Activated T-cell treated with anti-CD3 and anti-CD28 coated beads, Interleukin-2, amount 50 U/mL, for 4 hours (primary cell): ENCODE data around the gene STYK1. TPM values are rescaled to one million over a fixed set of nuclear protein-coding genes. Genes with fewer than 3 reads are reported as not detected.
"Not testable (repeated sequence)": the region's sequence is repeated elsewhere in the genome, so short reads cannot be mapped to it uniquely, and the experiment has no call there.

ENCODE experiments used
- ATAC-seq, 2 donors: fragments of 200-7000 bp; cut with Tn5 transposase; one replicate each; pipeline ENCODE4 v1.10.0; 2021
- DNase-seq: peaks from one replicate; pipeline ENCODE4 v3.0.0-alpha.2; 2020
- H3K27me3 Mint-ChIP-seq: one replicate; pipeline ENCODE4 v1.8.0; 2021; ENCODE audit warnings: low read depth, mixed read lengths
- H3K36me3 Mint-ChIP-seq: one replicate; pipeline ENCODE4 v1.8.0; 2022; ENCODE audit warnings: mixed read lengths; ENCODE audit not compliant: insufficient read depth
- H3K4me1 Mint-ChIP-seq: one replicate; pipeline ENCODE4 v1.8.0; 2021; ENCODE audit warnings: low read depth, mixed read lengths
- H3K4me3 Mint-ChIP-seq: one replicate; pipeline ENCODE4 v1.8.0; 2021; ENCODE audit warnings: mild to moderate bottlenecking, moderate library complexity, mixed read lengths
- H3K9me3 Mint-ChIP-seq: one replicate; pipeline ENCODE4 v1.8.0; 2021; ENCODE audit warnings: mixed read lengths
- total RNA-seq, 3 donors: library from RNA; stranded (reverse); gene quantifications; one replicate each; pipeline ENCODE4 v1.2.1, GENCODE V29; 2021

The STYK1 gene
- total RNA-seq, 3 donors from 2014 or later, result 0.25 to 0.33 (median 0.32) TPM

- Mint-ChIP-seq H3K9me3 (peaks cover 7% of the 10 kb centered on the region), H3K36me3 (no peaks in the 10 kb centered on the region), H3K4me3 (no peak overlapping the region), H3K27me3 (peaks cover 7% of the 10 kb centered on the region), H3K4me1 (no peaks in the 10 kb centered on the region)
- ATAC-seq, result no peak
- DNase-seq, result no peak
Measured at GRCh38 chr12:10661338-10661737, 12.5 kb downstream of the STYK1 start.

DNA sequence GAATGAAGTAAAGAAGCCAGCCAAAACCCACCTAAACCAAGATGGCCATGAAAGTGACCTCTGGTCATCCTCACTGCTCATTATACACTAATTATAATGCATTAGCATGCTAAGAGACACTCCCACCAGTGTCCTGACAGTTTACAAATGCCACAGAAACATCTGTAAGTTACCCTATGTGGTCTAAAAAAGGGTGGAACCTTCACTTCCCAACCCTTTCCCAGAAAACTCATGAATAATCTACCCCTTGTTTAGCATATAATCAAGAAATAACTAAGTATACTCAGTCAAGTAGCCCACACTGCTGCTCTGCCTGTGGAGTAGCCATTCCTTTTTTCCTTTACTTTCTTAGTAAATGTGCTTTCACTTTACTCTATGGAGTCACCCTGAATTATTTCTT is 19.8 kb downstream of the STYK1 start:
- DNase-seq (no peak), ATAC-seq (no peak)
- Mint-ChIP-seq H3K27me3 (peaks cover 2% of the 10 kb centered on the region), H3K4me1 (no peaks in the 10 kb centered on the region), H3K9me3 (peaks cover 7% of the 10 kb centered on the region), H3K36me3 (no peaks in the 10 kb centered on the region), H3K4me3 (no peak overlapping the region)

DNA sequence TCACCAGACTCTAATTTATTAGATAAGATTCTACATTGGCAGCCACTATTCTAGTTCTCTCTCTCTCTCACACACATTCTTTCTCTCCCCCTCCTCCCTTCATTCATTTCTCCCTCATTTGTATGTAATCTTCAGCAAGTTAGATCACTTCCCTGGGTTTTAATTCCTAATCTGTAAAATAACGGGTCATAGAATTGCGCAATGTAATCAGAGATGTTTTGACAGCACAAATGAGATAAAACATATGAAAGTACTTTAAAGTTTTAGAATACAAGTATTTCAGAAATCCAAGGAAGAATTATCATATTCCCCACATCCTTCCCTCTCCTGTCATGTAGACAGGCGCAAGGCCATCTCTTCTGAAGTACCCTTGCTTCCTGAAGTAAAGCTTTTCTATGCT is 21.7 kb downstream of the STYK1 start:
- no peak for ATAC-seq
- peaks cover 5% of the 10 kb centered on the region for H3K27me3 Mint-ChIP-seq
- DNase-seq, result no peak
- no peaks in the 10 kb centered on the region for H3K4me1 Mint-ChIP-seq
- peaks cover 2% of the 10 kb centered on the region for H3K36me3 Mint-ChIP-seq
- no peak overlapping the region for H3K4me3 Mint-ChIP-seq
- peaks cover 13% of the 10 kb centered on the region for H3K9me3 Mint-ChIP-seq

DNA sequence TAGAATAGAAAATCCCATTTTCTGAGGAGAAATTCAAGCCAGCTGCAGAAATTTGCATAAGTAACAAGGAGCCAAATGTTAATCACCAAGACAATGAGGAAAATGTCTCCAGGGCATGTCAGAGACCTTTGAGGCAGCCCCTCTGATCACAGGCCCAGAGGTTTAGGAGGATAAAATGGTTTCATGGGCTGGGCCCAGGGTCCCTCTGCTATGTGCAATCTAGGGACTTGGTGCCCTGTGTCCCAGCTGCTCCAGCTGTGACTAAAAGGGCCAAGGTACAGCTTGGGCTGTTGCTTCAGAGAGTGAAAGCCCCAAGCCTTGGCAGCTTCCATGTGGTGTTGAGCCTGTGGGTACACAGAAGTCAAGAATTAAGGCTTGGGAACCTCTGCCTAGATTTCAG is 27.3 kb downstream of the STYK1 start:
- DNase-seq, result not testable (repeated sequence)

DNA sequence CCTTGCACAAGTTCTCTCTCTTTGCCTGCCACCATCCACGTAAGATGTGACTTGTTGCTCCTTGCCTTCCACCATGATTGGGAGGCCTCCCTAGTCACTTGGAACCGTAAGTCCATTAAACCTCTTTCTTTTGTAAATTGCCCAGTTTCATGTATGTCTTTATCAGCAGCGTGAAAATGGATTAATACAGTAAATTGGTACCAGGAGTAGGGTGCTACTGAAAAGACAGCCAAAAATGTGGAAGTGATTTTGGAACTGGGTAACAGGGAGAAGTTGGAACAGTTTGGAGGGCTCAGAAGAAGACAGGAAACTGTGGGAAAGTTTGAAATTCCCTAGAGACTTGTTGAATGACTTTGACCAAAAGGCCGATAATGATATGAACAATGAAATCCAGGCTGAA is 27.9 kb downstream of the STYK1 start:
- ATAC-seq, result no peak
- Mint-ChIP-seq H3K9me3 (peaks cover 36% of the 10 kb centered on the region), H3K27me3 (peaks cover 20% of the 10 kb centered on the region), H3K4me3 (no peak overlapping the region), H3K4me1 (no peaks in the 10 kb centered on the region), H3K36me3 (peaks cover 14% of the 10 kb centered on the region)
- no peak for DNase-seq

More for the DNA sequence above, 27.3 kb downstream of the STYK1 start:
- H3K9me3 Mint-ChIP-seq, result peaks cover 36% of the 10 kb centered on the region
- not testable (repeated sequence) for H3K4me3 Mint-ChIP-seq, H3K4me1 Mint-ChIP-seq, ATAC-seq
- H3K36me3 Mint-ChIP-seq, result peaks cover 14% of the 10 kb centered on the region
- H3K27me3 Mint-ChIP-seq, result peaks cover 17% of the 10 kb centered on the region

- DNase-seq (no peak), ATAC-seq (no peak)
- H3K4me1 Mint-ChIP-seq, result no peaks in the 10 kb centered on the region
- peaks cover 20% of the 10 kb centered on the region for H3K27me3 Mint-ChIP-seq
- no peak overlapping the region for H3K4me3 Mint-ChIP-seq
- H3K9me3 Mint-ChIP-seq, result peaks cover 26% of the 10 kb centered on the region
- peaks cover 12% of the 10 kb centered on the region for H3K36me3 Mint-ChIP-seq
Measured at GRCh38 chr12:10641735-10642500, 31.9 kb downstream of the STYK1 start.

DNA sequence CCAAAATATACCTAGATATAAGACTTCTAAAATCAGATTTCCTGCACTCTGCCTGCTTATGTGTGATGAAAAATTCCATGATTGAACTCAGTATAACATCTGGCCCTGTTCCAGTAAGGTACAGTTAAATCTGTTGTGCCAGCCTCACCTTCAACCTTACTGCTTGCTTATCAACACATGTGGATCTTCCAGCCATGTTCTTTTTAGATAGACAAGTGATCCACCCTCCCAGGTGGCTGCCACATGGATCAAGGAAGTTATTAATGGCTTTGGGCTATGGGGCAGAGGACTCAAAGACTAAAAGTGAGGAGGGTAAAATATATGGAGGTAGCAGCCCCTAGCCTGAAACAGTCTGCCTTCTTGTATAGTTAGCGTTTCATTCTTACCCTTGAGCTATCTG is 35.1 kb downstream of the STYK1 start:
- DNase-seq, result no peak
- no peaks in the 10 kb centered on the region for H3K9me3 Mint-ChIP-seq
- no peaks in the 10 kb centered on the region for H3K4me1 Mint-ChIP-seq
- no peak for ATAC-seq
- H3K4me3 Mint-ChIP-seq, result no peak overlapping the region
- H3K27me3 Mint-ChIP-seq, result peaks cover 17% of the 10 kb centered on the region
- no peaks in the 10 kb centered on the region for H3K36me3 Mint-ChIP-seq

DNA sequence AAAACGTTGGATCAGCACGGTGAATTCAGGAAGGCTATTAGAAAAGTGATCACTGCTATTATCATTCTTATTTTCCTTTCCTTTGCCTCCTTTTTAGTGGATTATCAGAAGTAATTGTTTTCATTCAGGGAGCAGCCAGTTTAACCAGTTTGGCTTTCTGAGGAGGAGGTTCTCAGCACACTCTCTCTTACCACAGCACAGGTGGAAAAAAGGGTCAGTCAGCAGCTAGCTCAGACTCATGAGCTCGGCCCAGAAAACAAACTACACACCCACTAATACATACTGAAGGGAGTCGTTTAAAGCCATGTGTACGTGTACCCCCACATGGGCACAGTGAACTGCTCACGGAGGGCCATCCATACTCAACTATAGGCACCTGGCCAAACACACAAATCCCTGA is 37.2 kb downstream of the STYK1 start:
- ATAC-seq (no peak), DNase-seq (no peak)
- no peaks in the 10 kb centered on the region for H3K4me1 Mint-ChIP-seq
- H3K9me3 Mint-ChIP-seq, result no peaks in the 10 kb centered on the region
- peaks cover 9% of the 10 kb centered on the region for H3K27me3 Mint-ChIP-seq
- H3K36me3 Mint-ChIP-seq, result no peaks in the 10 kb centered on the region
- H3K4me3 Mint-ChIP-seq, result no peak overlapping the region

DNA sequence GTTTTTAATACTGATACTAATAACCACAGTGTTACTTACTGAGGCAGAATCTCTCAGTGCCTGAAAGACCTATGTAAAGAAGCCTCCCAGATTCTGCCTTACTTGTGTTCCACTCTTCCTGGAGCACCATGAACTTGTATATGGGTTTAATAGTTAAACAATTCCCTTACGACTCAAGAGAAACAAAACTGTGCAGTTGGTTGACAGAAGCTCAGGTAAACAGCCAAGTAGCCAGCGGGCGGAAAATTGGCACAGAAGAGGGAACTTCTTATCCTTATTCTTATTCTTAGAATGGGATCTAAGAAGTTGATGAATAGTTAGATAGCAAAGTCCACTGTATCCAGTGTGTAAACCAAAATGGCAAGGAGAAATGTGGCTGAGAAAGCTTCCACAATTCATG is 37.7 kb downstream of the STYK1 start:
- H3K4me1 Mint-ChIP-seq, result no peaks in the 10 kb centered on the region
- no peaks in the 10 kb centered on the region for H3K36me3 Mint-ChIP-seq
- H3K9me3 Mint-ChIP-seq, result no peaks in the 10 kb centered on the region
- no peak overlapping the region for H3K4me3 Mint-ChIP-seq
- H3K27me3 Mint-ChIP-seq, result peaks cover 7% of the 10 kb centered on the region
- DNase-seq, result no peak
- ATAC-seq, result no peak

DNA sequence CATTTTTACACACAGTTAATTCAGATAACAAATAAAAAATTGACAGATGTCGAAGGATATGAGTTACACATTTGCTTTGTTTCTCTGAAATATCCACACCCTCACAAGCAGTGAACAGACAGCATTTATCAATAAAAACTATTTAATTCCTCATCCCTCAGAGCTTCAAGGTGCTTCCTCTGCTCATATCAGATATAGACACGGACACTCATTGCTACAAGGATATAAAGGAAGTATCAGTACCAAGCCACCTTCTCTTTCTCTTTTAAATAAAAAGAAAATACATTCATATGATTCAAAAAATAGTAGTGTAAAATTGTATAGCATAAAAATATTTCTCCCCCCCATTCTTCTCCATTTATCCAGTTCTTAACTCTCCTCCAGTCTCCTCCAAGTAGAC is 38.5 kb downstream of the STYK1 start:
- DNase-seq (no peak), ATAC-seq (no peak)
- Mint-ChIP-seq H3K36me3 (no peaks in the 10 kb centered on the region), H3K4me3 (no peak overlapping the region), H3K4me1 (no peaks in the 10 kb centered on the region), H3K9me3 (no peaks in the 10 kb centered on the region), H3K27me3 (peaks cover 3% of the 10 kb centered on the region)

DNA sequence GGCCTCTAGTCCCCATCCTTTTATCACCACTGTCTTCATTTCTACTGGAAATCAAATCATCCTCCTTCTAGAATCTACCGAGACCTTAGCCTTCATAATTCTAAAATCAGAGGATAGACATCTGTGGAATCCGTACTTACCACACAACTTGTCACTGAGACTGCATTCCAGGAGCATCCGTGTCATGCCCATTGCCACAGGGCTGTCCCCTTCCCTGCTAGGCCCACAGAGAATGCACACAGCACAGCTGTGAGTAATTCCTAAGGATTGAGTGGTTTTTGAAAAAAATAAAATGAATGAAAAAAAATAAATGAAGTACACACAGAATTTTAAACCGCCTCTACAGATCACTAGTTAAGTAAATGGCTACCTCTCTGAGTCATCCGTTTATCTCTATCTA is 39.4 kb downstream of the STYK1 start:
- DNase-seq (no peak), ATAC-seq (no peak)
- no peak overlapping the region for H3K4me3 Mint-ChIP-seq
- no peaks in the 10 kb centered on the region for H3K4me1 Mint-ChIP-seq
- peaks cover 4% of the 10 kb centered on the region for H3K27me3 Mint-ChIP-seq
- H3K9me3 Mint-ChIP-seq, result no peaks in the 10 kb centered on the region
- no peaks in the 10 kb centered on the region for H3K36me3 Mint-ChIP-seq

DNA sequence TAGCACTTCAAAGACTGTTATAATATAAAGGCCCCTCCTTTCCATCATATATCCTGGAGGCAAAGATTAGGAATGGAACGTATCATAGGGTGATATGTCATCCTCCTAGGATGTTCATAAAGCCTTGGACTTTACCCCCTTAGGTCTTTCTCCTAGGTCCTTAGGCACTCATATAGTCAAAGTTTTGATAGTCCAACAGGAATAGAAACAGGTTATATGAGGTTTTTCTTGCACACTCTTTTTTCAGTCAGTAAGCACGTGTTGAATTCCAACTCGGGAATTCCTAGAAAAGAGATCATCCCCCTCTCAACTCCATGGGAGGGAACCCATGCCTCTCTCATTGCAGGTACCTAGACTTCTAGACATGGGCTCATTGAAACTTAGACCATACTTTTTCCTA is 40.3 kb downstream of the STYK1 start:
- no peaks in the 10 kb centered on the region for H3K9me3 Mint-ChIP-seq

GRCh38 chr12:10632226-10632625 is 41.6 kb downstream of the STYK1 start:
- ATAC-seq, result no peak
- Mint-ChIP-seq H3K9me3 (no peaks in the 10 kb centered on the region), H3K36me3 (no peaks in the 10 kb centered on the region), H3K4me1 (no peaks in the 10 kb centered on the region), H3K27me3 (peaks cover 10% of the 10 kb centered on the region), H3K4me3 (no peak overlapping the region)
- no peak for DNase-seq

More for the DNA sequence above, 40.3 kb downstream of the STYK1 start:
- Mint-ChIP-seq H3K4me3 (no peak overlapping the region), H3K27me3 (peaks cover 3% of the 10 kb centered on the region), H3K36me3 (no peaks in the 10 kb centered on the region), H3K4me1 (no peaks in the 10 kb centered on the region)
- DNase-seq (no peak), ATAC-seq (no peak)

- Mint-ChIP-seq H3K4me3 (no peak overlapping the region), H3K27me3 (peaks cover 32% of the 10 kb centered on the region), H3K4me1 (no peaks in the 10 kb centered on the region), H3K9me3 (no peaks in the 10 kb centered on the region), H3K36me3 (no peaks in the 10 kb centered on the region)
- no peak for DNase-seq
- ATAC-seq, result no peak
Measured at GRCh38 chr12:10624605-10625004, 49.2 kb downstream of the STYK1 start.

DNA sequence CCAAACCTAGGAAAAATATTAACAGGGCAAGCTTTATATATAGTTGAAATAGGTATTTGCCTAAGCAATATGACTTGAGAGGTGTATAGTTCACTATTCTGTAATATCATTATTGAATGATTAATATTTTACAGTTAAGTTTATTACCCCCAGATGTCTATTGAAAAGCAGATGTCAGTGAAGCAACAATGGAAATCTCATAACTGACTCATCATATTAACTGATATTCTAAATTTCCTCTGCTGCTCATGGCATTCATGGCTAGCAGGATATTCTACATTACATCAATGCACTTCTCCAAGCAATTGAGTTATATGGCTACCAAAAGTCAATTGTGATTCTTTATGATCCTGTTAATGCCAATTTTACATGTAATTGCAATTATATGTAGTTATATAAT is 50.7 kb downstream of the STYK1 start:
- Mint-ChIP-seq H3K9me3 (no peaks in the 10 kb centered on the region), H3K36me3 (no peaks in the 10 kb centered on the region), H3K27me3 (peaks cover 32% of the 10 kb centered on the region), H3K4me1 (no peaks in the 10 kb centered on the region), H3K4me3 (no peak overlapping the region)
- ATAC-seq, result no peak
- DNase-seq, result no peak
